ENCODE data around the gene CDC42EP5.
"Not testable (repeated sequence)": the region's sequence is repeated elsewhere in the genome, so short reads cannot be mapped to it uniquely, and the experiment has no call there.

DNA sequence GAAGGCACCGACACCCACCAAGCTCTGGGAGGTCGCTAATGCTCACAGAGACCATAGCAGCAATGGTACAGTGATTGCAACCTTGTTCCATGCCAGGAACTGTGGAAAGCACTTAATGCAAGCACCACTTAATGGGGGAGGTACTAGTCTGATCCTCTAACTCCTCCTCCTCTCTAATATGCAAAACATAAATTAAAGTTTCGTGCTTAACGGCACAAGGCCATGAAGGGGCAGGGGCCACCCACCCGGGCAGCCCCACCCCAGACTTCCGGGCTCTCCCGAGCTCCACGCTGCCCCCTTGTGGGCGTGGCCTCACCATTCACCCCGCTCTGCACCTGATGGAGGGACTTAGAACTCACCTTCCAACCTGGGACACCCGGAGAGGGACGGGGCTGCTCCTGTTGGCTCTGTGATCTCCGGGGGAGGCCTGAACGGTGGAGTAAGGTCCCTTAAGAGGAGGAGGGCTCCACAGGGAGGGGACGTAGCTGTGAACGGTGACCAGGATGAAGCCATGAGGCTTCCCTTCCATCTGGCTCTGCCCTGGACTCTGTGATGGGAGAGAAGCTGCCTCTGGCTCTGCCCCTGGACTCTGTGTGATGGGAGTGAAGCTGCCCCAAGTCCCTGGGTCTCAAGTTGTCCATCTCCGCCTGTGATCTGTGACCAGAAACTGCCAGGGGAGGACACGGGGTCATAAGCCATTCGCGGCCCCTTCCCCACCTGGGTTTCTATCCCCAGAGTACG is 36.3 kb upstream of the CDC42EP5 start:
- TF ChIP-seq, protein P1, sequence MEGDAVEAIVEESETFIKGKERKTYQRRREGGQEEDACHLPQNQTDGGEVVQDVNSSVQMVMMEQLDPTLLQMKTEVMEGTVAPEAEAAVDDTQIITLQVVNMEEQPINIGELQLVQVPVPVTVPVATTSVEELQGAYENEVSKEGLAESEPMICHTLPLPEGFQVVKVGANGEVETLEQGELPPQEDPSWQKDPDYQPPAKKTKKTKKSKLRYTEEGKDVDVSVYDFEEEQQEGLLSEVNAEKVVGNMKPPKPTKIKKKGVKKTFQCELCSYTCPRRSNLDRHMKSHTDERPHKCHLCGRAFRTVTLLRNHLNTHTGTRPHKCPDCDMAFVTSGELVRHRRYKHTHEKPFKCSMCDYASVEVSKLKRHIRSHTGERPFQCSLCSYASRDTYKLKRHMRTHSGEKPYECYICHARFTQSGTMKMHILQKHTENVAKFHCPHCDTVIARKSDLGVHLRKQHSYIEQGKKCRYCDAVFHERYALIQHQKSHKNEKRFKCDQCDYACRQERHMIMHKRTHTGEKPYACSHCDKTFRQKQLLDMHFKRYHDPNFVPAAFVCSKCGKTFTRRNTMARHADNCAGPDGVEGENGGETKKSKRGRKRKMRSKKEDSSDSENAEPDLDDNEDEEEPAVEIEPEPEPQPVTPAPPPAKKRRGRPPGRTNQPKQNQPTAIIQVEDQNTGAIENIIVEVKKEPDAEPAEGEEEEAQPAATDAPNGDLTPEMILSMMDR (IDR thresholded peaks at IDR 0.05) = not testable (repeated sequence)
- not testable (repeated sequence) for TF ChIP-seq POLR2A (IDR thresholded peaks at IDR 0.05)
